GM18867 (cell line): ENCODE results near the gene POC5.
"Not testable (repeated sequence)": the region's sequence is repeated elsewhere in the genome, so short reads cannot be mapped to it uniquely, and the experiment has no call there.

Experiments used
- ATAC-seq: cut with Tn5 transposase; IDR thresholded peaks from one replicate; pipeline ENCODE4 v1.9.1; 2021; ENCODE audit warnings: mild to moderate bottlenecking, moderate library complexity; ENCODE audit not compliant: unreplicated experiment

The POC5 gene

GRCh38 chr5:75717082-75717922 is at the start of gene POC5:
Gene POC5, minus strand, starts transcription at chr5:75717437. Its CDS starts 4,500 bp downstream, at chr5:75712937.
- peak; percentile 97 for ATAC-seq

- ATAC-seq: no peak
Measured at GRCh38 chr5:75758116-75758515, 40.9 kb upstream of the POC5 start.

- no peak for ATAC-seq
Measured at GRCh38 chr5:75756981-75757380, 39.7 kb upstream of the POC5 start.

GRCh38 chr5:75756211-75756610 is 39.0 kb upstream of the POC5 start:
- ATAC-seq: no peak

- ATAC-seq: no peak
Measured at GRCh38 chr5:75753182-75753581, 35.9 kb upstream of the POC5 start.

- ATAC-seq: no peak
Measured at GRCh38 chr5:75744355-75744754, 27.1 kb upstream of the POC5 start.

- no peak for ATAC-seq
Measured at GRCh38 chr5:75736273-75736672, 19.0 kb upstream of the POC5 start.

GRCh38 chr5:75734913-75735789 is 17.9 kb upstream of the POC5 start:
- peak; percentile 43 for ATAC-seq

- ATAC-seq: no peak
Measured at GRCh38 chr5:75733767-75734166, 16.5 kb upstream of the POC5 start.

- ATAC-seq: not testable (repeated sequence)
Measured at GRCh38 chr5:75731515-75731914, 14.3 kb upstream of the POC5 start.

- no peak for ATAC-seq
Measured at GRCh38 chr5:75729321-75729720, 12.1 kb upstream of the POC5 start.

GRCh38 chr5:75727931-75728330 is 10.7 kb upstream of the POC5 start:
- no peak for ATAC-seq

- not testable (repeated sequence) for ATAC-seq
Measured at GRCh38 chr5:75726224-75726623, 9.0 kb upstream of the POC5 start.

- ATAC-seq: no peak
Measured at GRCh38 chr5:75723378-75723777, 6.1 kb upstream of the POC5 start.

- ATAC-seq: no peak
Measured at GRCh38 chr5:75721573-75721972, 4.3 kb upstream of the POC5 start.

- ATAC-seq: no peak
Measured at GRCh38 chr5:75720882-75721281, 3.6 kb upstream of the POC5 start.

GRCh38 chr5:75716715-75717081 is 539 bp downstream of the POC5 start:
- peak; percentile 14 for ATAC-seq

GRCh38 chr5:75712091-75712490 is 5.1 kb downstream of the POC5 start:
- no peak for ATAC-seq

GRCh38 chr5:75711151-75711550 is 6.1 kb downstream of the POC5 start:
- no peak for ATAC-seq

- ATAC-seq: no peak
Measured at GRCh38 chr5:75710637-75711036, 6.6 kb downstream of the POC5 start.

GRCh38 chr5:75707911-75708509 is 9.2 kb downstream of the POC5 start:
- no peak for ATAC-seq
